MM.1S (cell line): Measurements from ENCODE around the gene PDCD7.

Experiments used
- DNase-seq: peaks from one replicate; pipeline ENCODE4 v3.0.0-alpha.2; 2015
- H2AFZ ChIP-seq: fragments of 300-600 bp; sonication (generic); 2 replicates; pipeline ENCODE4 v1.6.0; 2016; ENCODE audit warnings: antibody characterized with exemption, low read length
- H3F3A ChIP-seq: fragments of 300-600 bp; sonication (generic); 2 replicates; pipeline ENCODE4 v1.6.1; 2016; ENCODE audit warnings: mild to moderate bottlenecking, antibody characterized with exemption, low read length, moderate library complexity, mixed read lengths; ENCODE audit not compliant: insufficient read depth
- H3K27ac ChIP-seq: fragments of 300-600 bp; sonication (generic); 2 replicates; pipeline ENCODE4 v1.5.1; 2016; ENCODE audit warnings: mild to moderate bottlenecking, low read length
- H3K27me3 ChIP-seq: fragments of 300-600 bp; sonication (generic); replicated peaks from 2 replicates; pipeline ENCODE4 v1.6.0; 2016; ENCODE audit warnings: low read length; ENCODE audit not compliant: insufficient read depth
- H3K36me3 ChIP-seq: fragments of 300-600 bp; sonication (generic); replicated peaks from 2 replicates; pipeline ENCODE4 v1.6.1; 2016; ENCODE audit warnings: mild to moderate bottlenecking, low read length, mixed read lengths; ENCODE audit not compliant: insufficient read depth
- H3K4me1 ChIP-seq: fragments of 300-600 bp; sonication (generic); 2 replicates; pipeline ENCODE4 v1.6.1; 2016; ENCODE audit warnings: low read length, mixed read lengths
- H3K4me2 ChIP-seq: fragments of 300-600 bp; sonication (generic); 2 replicates; pipeline ENCODE4 v1.6.0; 2016; ENCODE audit warnings: low read depth, low read length
- H3K4me3 ChIP-seq: fragments of 300-600 bp; sonication (generic); 2 replicates; pipeline ENCODE4 v1.5.1; 2016; ENCODE audit warnings: low read length, mixed read lengths
- H3K79me2 ChIP-seq: fragments of 300-600 bp; sonication (generic); 2 replicates; pipeline ENCODE4 v1.6.1; 2016; ENCODE audit warnings: mixed run types, low read length, mixed read lengths
- H3K9ac ChIP-seq: fragments of 300-600 bp; sonication (generic); 2 replicates; pipeline ENCODE4 v1.6.1; 2016; ENCODE audit warnings: low read length, mixed read lengths
- H3K9me2 ChIP-seq: fragments of 300-600 bp; sonication (generic); replicated peaks from 2 replicates; pipeline ENCODE4 v1.6.1; 2016; ENCODE audit warnings: mild to moderate bottlenecking, low read length, mixed read lengths; ENCODE audit not compliant: insufficient read depth
- H3K9me3 ChIP-seq: fragments of 300-600 bp; sonication (generic); replicated peaks from 2 replicates; pipeline ENCODE4 v1.6.1; 2016; ENCODE audit warnings: mild to moderate bottlenecking, low read length, mixed read lengths; ENCODE audit not compliant: insufficient read depth
- H4K20me1 ChIP-seq: fragments of 300-600 bp; sonication (generic); 2 replicates; pipeline ENCODE4 v1.6.1; 2016; ENCODE audit warnings: mild to moderate bottlenecking, low read length, moderate library complexity, mixed read lengths; ENCODE audit not compliant: insufficient read depth
- CTCF ChIP-seq: fragments of 300-600 bp; sonication (generic); IDR thresholded peaks from 2 replicates; pipeline ENCODE4 v1.5.1; 2016; ENCODE audit warnings: antibody characterized with exemption, low read length, mixed read lengths
- EZH2 ChIP-seq: fragments of 300-600 bp; sonication (generic); optimal IDR thresholded peaks from 2 replicates; pipeline ENCODE3; 2017; ENCODE audit warnings: low read depth, mild to moderate bottlenecking, antibody characterized with exemption, low read length, mixed read lengths
- EZH2phosphoT487 ChIP-seq: fragments of 300-600 bp; sonication (generic); IDR thresholded peaks from 2 replicates; pipeline ENCODE4 v1.6.1; 2018; ENCODE audit warnings: antibody characterized with exemption, low read length

PDCD7 gene

GRCh38 chr15:65105038-65105437 is 28.6 kb downstream of the PDCD7 start:
- Histone ChIP-seq H4K20me1 (no peaks in the 10 kb centered on the region), H3K36me3 (no peaks in the 10 kb centered on the region; the same call in 1 of the 2 replicates), H3K4me1 (no peaks in the 10 kb centered on the region), H3K9me3 (no peaks in the 10 kb centered on the region), H3K4me3 (no peak overlapping the region), H3K4me2 (no peak overlapping the region), H3K9ac (no peak overlapping the region), H3K79me2 (no peaks in the 10 kb centered on the region), H3K27me3 (no peaks in the 10 kb centered on the region), H2AFZ (no peak overlapping the region), H3K27ac (no peak overlapping the region), H3K9me2 (no peaks in the 10 kb centered on the region), H3F3A (no peaks in the 10 kb centered on the region)
- DNase-seq, result no peak
- TF ChIP-seq EZH2phosphoT487, result no peak
- TF ChIP-seq CTCF, result no peak

- Histone ChIP-seq H3K36me3 (no peaks in the 10 kb centered on the region; the same call in 1 of the 2 replicates), H3K9me3 (no peaks in the 10 kb centered on the region), H3K9me2 (no peaks in the 10 kb centered on the region), H3K4me2 (no peak overlapping the region), H3K4me3 (no peak overlapping the region), H3K4me1 (no peaks in the 10 kb centered on the region), H3K79me2 (no peaks in the 10 kb centered on the region), H4K20me1 (no peaks in the 10 kb centered on the region), H3K27me3 (no peaks in the 10 kb centered on the region), H3F3A (no peaks in the 10 kb centered on the region), H3K27ac (no peak overlapping the region), H3K9ac (no peak overlapping the region), H2AFZ (no peak overlapping the region)
- DNase-seq, result no peak
- TF ChIP-seq EZH2, result no peak
- TF ChIP-seq CTCF, result no peak
- TF ChIP-seq EZH2phosphoT487, result no peak
Measured at GRCh38 chr15:65102912-65103311, 30.7 kb downstream of the PDCD7 start.

- no peak overlapping the region for H3K4me3 ChIP-seq
- no peaks in the 10 kb centered on the region for H3K79me2 ChIP-seq
- no peak for TF ChIP-seq EZH2
- TF ChIP-seq EZH2phosphoT487, result no peak
- no peak for TF ChIP-seq CTCF
- H3K4me1 ChIP-seq, result no peaks in the 10 kb centered on the region
- no peaks in the 10 kb centered on the region for H4K20me1 ChIP-seq
- no peak overlapping the region for H2AFZ ChIP-seq
- no peaks in the 10 kb centered on the region; the same call in 1 of the 2 replicates for H3K36me3 ChIP-seq
- no peak overlapping the region for H3K4me2 ChIP-seq
- H3F3A ChIP-seq, result no peaks in the 10 kb centered on the region
- no peak overlapping the region for H3K27ac ChIP-seq
- H3K9me2 ChIP-seq, result no peaks in the 10 kb centered on the region
- H3K9me3 ChIP-seq, result no peaks in the 10 kb centered on the region
- no peak overlapping the region for H3K9ac ChIP-seq
- DNase-seq, result no peak
- H3K27me3 ChIP-seq, result no peaks in the 10 kb centered on the region
Measured at GRCh38 chr15:65101891-65102708, 31.5 kb downstream of the PDCD7 start.
